Measurements from ENCODE around the gene WNT10A.
A peak's percentile ranks its signal among the peaks of the same experiment; 100 is the strongest.
"Not testable (repeated sequence)": the region's sequence is repeated elsewhere in the genome, so short reads cannot be mapped to it uniquely, and the experiment has no call there.

The WNT10A gene

GRCh38 chr2:218880102-218880858, at the start of gene WNT10A:
TSS of gene WNT10A (plus strand) at chr2:218880852. CDS start at chr2:218880996, 144 bp downstream.
- no peak for DNase-seq (ENCODE audit: low spot score)

GRCh38 chr2:218831378-218831990, 49.2 kb upstream of the WNT10A start, which contains the start of gene PRKAG3:
TSS of gene PRKAG3 (minus strand) at chr2:218831803.
- DNase-seq (ENCODE audit: low spot score) = no peak

GRCh38 chr2:218832081-218832480, 48.6 kb upstream of the WNT10A start:
- DNase-seq (ENCODE audit: low spot score) = no peak

GRCh38 chr2:218832520-218832919, 48.1 kb upstream of the WNT10A start:
- DNase-seq (ENCODE audit: low spot score) = no peak

DNA sequence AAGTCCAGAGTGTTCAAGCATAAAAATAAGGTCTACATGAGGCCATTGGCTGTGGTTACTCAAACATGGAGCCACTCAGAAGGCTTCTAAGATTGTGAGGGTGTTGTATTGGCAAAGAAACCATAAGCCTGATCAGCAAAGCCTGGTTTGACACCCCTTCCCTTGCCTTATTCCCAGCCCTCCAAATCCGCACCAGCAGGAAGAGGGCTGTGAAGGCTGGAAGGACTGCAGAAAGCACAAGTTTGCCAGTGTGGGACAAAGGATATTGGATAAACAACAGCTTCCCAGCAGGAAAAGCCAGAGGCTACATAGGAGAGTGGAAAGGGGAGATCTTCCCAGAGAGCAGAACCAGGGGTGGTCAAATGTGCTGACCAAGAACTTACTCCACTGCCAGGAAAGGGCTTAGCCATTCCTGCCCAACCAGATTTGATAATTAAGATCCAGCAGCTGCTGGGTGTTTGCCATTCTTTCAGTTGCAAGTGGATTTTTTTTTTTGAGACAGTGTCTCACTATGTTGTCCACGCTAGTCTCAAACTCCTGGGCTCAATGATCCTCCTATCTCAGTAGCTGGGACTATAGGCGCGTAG, 47.5 kb upstream of the WNT10A start:
- no peak for DNase-seq (ENCODE audit: low spot score)

DNA sequence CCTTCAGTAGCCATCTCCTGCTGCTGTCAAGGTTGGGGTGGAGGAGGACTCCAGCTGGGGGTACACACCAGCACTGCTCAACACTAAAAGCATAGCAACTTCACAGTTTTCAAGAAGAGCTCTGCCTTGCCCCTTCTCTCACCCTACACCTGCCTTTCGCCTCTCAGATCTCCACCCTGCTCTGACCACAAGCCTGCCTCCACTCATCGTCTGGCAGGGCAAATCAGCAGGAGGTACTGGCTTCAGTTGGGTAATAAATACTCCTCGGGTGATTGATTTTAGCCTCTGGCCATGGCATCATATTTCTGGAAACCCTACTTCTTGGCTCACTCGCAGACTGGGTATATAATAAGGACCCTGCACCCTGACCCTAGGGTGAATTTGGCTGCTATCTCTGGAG, 46.0 kb upstream of the WNT10A start:
- DNase-seq (ENCODE audit: low spot score) = no peak

DNA sequence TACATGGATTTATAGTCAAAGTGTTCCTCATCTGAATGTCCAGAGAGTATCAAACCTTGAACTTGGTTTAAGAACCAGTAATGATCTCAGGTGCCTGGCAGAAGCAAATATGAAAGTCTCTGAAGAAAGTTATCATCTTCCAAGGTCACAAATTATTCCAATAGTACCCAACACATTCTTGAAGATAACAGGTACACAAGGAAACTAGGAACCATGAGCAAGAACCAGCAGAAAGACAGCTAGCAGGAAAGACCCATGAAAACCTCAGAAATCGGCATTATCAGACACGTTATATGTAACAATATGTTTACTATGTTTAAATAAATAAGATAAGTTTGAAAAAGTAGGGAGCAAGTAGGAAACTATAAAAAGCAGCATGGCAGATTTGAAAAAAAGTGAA, 43.2 kb upstream of the WNT10A start:
- no peak for DNase-seq (ENCODE audit: low spot score)

- no peak for DNase-seq (ENCODE audit: low spot score)
Measured at GRCh38 chr2:218839430-218839829, 41.2 kb upstream of the WNT10A start.

DNA sequence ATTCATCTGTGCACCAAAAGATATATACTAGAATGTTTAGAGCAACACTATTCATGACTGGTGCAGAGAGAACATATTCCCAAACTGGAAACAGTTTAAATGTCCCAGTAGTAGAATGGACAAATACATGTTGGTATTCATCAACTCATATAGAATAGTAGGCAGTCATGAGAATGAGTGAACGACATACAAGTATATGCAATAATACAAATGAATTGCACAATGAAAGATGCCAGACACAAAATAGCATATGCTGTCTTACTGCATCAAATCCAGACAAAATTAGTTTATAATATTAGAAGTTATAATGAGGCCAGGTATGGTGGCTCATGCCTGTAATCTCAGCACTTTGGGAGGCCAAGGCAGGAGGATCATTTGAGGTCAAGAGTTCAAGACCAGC, 40.8 kb upstream of the WNT10A start:
- DNase-seq (ENCODE audit: low spot score) = no peak

- not testable (repeated sequence) for DNase-seq (ENCODE audit: low spot score)
Measured at GRCh38 chr2:218844334-218844733, 36.3 kb upstream of the WNT10A start.

DNA sequence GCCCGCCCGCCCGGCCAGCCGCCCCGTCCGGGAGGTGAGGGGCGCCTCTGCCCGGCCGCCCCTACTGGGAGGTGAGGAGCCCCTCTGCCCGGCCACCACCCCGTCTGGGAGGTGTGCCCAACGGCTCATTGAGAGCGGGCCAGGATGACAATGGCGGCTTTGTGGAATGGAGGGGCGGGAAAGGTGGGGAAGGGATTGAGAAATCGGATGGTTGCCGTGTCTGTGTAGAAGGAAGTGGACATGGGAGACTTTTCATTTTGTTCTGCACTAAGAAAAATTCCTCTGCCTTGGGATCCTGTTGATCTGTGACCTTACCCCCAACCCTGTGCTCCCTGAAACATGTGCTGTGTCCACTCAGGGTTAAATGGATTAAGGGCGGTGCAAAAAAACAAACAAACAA, 33.7 kb upstream of the WNT10A start:
- not testable (repeated sequence) for DNase-seq (ENCODE audit: low spot score)

DNA sequence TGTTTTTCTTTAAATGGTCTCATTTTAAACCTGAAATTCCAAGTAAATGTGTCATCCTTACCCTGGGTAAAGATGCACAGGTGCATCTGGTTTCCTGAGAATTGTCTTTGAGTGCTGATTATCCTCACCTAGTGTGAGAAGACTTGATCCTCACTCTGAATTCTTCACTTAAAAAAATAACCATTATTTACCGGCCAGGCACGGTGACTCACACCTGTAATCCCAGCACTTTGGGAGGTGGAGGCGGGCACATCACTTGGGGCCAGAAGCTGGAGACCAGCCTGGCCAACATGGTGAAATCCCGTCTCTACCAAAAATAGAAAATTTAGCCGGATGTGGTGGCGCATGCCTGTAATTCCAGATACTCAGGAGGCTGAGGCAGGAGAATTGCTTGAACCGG, 30.9 kb upstream of the WNT10A start:
- DNase-seq (ENCODE audit: low spot score) = no peak

- no peak for DNase-seq (ENCODE audit: low spot score)
Measured at GRCh38 chr2:218850796-218851195, 29.9 kb upstream of the WNT10A start.

- no peak for DNase-seq (ENCODE audit: low spot score)
Measured at GRCh38 chr2:218851286-218851685, 29.4 kb upstream of the WNT10A start.

GRCh38 chr2:218852911-218853667, 27.6 kb upstream of the WNT10A start:
- DNase-seq (ENCODE audit: low spot score) = peak; percentile 39

GRCh38 chr2:218853766-218854165, 26.9 kb upstream of the WNT10A start:
- DNase-seq (ENCODE audit: low spot score) = no peak

DNA sequence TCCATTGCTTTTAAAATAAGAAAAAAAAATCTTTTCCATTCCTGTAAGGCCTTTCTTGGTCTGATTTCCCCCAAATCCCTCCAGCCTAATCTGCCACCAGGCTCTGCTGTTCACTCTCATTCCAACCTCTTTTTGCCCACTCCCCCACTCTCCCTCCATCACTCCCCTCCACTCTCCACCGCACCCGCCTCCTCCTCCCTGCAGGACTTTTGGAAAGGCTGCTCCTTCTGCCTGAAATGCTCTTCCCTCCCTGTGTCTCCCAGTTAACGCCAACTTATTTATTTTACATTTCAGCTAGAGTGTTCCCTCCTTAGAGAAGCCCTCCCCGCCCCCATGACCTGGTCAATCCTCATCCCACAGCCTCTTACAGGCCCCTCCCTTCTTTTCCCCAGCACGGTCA, 25.8 kb upstream of the WNT10A start:
- no peak for DNase-seq (ENCODE audit: low spot score)

- DNase-seq (ENCODE audit: low spot score) = no peak
Measured at GRCh38 chr2:218855305-218856166, 25.1 kb upstream of the WNT10A start.

GRCh38 chr2:218856167-218856895, 24.3 kb upstream of the WNT10A start:
- no peak for DNase-seq (ENCODE audit: low spot score)

DNA sequence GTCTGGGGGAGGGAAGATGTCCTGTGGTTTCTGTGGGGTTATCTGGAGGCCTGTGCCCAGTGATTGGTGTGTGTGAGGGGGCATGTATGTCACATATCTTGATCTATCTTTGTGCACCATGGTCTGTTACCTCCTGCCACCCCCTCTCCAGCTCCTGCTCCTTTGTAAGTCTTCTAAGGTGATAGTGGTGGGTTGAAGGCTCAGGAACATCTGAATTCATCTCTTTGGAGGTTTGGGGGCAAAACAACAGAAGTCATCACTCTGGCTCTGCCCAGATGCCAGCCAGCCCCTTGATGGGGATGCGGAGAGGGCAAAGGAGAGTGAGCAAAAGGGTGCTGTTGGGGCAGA, 23.8 kb upstream of the WNT10A start:
- DNase-seq (ENCODE audit: low spot score) = no peak

All from pons (tissue), 1 donor.